Measurements from ENCODE around the gene DMRT1.
"Not testable (repeated sequence)": the region's sequence is repeated elsewhere in the genome, so short reads cannot be mapped to it uniquely, and the experiment has no call there.

DMRT1 gene

DNA sequence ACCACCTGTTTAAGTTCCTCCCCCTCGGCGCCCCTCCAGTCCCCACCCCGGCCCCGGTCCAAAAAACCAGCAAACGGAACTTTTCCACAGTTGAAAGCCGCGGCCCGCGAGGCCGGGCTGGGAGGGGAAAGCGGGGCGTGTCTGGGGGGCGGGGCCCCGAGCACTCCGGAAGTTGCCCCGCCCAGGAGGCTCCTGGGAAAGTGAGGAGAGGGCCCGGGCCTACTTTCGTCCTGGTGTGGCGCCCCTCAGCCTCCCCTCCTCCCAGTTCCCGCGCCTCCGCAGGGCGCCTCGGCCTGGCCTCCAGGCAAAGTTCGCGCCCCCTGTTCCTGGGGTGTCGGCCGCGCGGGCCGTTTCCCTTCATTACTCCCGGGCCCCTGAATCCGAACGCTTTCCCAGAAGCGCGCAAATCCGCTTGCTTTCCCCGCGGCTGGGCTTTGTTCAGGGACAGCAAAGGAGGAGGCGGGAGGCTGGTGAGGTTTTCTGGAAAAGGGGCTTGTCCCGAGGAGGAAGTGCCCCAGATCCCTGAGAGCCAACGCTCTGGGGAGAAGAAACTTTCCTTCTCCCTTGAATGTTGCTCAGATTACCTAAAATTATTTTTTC lies 130.5 kb downstream of the DMRT1 start:
- no peak for DNase-seq (ENCODE audit: low read depth)

DNA sequence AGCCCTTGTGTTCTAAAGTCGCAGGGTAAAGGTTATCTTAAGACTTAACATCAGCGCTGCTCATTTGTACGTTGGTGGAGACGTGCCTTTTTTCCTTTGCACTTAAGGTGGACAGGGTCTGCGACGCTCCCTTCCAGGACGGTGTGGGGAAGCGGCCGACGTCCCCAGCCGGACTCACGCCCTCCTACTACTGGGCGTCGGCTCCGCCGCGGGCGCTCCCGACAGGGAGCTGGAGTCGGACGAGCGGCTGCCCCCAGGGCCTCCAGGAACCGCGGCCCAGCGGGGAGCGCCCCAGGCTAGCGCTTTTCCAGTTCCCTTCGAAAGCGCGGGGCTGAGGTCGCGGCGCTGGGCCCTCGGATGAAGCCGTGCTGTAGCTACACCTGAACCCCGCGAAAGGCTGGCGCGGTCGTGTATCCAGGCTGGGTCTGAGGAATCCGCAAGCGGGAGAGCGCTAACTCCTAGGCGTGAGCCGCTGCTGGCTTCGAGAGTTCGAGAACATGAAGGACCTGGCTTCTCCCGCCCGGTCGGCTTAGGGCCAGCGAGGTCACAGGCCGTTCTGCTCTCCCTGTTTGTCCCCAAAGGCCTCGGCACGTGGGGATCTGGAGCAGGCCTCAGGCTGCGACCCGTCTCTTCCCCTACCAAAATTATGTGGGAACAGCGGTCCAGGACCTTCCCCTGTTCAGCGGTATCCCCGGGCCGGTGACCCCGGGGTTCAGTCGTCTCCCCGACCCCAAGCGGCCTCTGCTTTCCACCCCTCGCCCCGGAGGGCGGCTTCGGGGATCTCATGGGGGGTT lies 131.2 kb downstream of the DMRT1 start:
- no peak for DNase-seq (ENCODE audit: low read depth)

DNA sequence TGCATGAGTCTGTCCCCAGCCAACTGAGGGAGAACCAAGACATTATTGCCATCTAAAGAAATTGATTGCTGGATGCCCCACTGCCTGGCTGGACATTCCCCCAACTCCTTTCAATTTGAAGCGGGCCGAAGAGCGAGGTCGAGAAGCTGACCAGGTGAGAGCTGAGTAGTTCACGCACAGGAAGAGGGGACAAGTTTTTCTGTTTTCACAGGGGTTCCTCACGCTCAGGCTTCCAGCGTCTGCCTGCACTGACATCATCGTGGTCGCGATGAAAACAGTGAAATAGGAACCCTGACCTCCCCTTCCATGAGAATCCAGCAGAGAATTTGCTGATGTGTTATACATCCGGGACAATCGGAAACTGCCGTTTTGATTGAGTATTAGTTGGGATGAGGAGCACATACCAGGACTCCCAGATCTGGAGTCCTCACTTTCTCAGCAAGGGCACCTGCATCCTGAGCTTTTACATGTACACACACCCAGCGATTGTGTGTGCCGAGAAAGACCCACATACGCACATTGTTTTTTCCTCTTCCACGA lies 131.9 kb downstream of the DMRT1 start:
- DNase-seq (ENCODE audit: low read depth), result no peak

DNA sequence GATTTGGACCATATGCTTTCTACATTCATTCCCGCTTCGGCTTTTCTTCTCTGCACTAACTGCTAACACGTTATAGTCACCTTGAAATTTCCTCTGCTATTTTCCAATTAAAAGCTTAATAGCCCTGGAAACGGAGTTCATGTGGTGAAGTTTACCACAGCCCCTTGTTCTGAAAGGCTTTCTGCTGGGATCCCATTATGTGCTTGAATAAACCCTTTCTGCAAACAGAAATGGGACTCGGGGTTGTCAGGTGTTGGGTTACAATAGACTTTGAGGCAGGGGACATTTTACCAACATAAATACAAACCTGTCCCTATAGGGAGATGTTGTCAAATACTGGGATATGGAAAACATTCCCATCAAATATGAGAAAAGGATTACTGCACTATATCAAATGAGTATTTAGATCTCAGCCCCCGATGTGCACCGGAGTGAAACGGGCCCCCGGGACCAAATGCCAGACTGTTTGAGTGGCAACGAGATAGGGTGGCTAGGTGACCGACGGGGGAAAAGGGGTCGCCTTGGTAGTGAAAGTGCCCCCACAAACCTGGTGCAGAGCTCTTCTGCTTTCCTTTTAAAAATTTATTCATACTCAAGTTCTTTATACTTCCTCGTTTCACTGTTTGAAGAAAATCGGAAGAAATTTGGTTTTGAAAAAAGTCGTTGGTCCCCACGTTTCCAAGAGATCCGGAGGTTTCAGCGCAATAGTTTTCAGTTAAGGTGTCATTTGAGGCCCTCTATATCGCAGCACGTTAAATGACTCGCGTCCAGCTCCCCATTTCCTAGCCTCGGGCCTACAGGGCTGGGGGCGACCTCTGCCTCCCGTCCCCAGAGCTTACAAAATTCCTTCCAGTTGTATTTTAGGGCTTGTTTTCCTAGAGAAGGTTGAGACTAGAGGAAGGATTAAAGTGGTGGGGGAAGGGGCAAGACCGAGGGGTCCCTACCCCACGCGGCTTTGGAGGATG lies 132.8 kb downstream of the DMRT1 start:
- DNase-seq (ENCODE audit: low read depth), result no peak

DNA sequence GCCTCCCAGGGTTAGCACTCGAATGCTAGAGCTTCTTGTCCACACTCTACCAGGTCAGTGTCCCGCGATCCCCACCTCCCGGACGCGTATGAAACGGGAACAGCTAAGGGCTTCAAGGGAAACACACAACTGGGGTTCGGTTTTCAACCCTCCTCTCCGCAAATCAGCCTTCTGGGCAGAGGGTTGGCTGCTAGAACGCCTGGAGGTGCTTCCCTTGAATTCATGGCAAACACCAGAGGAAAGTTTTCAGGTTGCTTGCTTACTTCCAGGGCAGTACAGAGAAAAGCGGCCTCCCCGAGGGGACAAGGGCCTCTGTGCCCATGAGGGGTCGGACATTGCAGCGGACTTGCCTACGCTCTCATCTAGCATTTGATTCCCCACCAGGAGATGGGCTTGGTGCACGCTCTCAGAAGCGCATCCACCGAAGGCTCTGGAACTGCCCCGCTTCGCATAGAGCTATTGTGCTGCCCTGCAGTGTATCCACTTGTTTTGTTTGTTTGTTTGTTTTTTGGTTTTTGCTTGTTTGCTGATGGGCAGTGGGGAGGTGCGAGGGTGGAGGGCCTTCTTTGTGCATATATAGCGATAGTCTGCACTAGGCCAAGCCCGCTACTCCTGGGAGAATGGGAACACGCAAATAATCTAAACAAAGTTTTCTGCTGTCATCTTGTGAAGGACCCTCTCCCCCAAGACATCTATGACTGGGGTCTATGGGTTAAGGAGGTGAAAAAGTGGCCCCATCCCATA lies 133.7 kb downstream of the DMRT1 start:
- no peak for DNase-seq (ENCODE audit: low read depth)

DNA sequence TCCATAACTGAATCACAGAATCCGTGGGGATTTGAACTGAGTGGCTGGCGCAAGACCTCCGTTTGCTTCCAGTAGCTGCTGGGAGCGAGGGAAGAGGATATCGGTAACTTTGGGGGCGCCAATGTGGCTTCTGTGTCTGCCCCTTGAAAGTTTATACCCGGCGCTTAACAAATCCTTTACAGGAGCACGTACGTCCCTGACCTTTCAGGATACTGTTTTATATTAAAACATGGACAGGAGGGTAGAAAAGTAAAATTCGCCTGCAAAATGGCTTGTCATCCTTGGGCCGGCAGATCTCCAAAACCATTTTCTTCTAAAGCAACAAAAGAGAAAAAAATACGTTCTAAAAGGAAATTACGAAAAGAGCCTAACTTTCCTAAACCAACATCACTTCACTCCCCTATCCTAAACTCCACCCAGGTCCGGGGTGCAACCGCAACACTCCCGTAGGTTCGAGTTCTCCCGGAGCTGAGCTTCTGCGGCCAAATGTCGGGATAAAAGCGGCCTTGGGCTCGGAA lies 134.3 kb downstream of the DMRT1 start:
- DNase-seq (ENCODE audit: low read depth), result no peak

DNA sequence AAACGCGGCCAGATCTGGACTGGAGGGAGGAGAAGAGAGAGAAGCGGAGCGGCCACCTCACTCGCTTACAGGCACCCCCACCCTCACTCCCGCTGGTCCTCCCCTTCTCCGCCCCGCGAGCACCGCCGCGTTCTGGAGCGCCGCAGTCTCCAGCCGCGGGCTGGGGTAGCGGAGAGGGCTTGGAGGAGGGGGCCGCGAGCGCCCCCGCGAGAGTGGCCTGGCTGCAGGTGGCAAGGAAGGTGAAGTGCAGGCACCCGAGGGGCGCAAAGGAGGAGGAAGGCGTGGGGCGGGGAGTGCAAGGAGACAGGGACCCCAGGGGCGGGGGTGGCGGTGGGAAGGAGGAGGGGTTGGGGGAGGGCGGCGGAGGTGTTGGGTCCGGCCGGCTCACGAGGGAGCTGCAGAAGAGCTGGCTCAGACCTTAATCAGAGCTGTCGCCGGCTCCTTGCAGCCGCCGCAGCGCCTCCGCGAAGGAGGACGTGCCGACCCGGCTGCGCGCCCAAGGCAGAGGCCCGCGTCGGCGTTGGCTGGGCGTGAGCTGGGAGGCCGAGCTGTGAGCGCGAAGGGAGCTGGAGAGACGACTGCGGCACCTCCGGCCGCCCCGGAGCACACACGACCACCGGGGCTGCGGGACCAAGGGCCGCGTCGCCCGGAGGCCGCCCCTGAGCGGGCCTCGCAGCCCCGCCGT lies 134.9 kb downstream of the DMRT1 start, which contains the start of gene DMRT3:
DMRT3 (plus strand) TSS at position 398 of the 685 bp plus-strand sequence. CDS start 347 bp downstream, outside the sequence.
- DNase-seq (ENCODE audit: low read depth), result no peak

DNA sequence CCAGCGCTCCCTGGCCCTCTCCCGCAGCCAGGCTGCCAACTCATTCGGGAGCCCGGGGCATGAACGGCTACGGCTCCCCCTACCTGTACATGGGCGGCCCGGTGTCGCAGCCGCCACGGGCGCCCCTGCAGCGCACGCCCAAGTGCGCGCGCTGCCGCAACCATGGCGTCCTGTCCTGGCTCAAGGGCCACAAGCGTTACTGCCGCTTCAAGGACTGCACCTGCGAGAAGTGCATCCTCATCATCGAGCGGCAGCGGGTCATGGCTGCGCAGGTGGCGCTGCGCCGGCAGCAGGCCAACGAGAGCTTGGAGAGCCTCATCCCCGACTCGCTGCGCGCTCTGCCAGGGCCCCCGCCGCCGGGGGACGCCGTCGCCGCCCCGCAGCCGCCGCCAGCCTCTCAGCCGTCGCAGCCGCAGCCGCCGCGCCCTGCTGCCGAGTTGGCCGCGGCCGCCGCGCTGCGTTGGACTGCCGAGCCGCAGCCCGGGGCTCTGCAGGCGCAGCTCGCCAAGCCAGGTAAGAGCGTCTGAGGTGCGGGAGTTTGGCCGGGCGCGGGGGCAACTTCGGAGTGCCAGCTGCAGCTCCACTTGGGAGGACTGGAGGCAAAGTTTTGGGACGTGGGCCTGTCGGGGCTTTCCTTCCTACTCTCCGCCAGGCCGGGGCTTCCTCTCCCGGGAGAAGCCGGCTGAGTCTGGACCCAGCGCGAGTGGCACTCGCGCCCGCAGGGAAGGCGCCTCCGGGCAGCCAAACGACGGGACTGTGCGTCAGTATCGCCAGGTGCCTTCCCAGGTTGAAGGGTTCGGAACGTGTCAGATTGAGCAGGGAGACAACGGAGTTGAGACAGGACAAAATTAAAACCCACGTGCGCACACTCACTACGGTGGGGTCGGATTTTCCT lies 135.7 kb downstream of the DMRT1 start:
- no peak for DNase-seq (ENCODE audit: low read depth)

DNA sequence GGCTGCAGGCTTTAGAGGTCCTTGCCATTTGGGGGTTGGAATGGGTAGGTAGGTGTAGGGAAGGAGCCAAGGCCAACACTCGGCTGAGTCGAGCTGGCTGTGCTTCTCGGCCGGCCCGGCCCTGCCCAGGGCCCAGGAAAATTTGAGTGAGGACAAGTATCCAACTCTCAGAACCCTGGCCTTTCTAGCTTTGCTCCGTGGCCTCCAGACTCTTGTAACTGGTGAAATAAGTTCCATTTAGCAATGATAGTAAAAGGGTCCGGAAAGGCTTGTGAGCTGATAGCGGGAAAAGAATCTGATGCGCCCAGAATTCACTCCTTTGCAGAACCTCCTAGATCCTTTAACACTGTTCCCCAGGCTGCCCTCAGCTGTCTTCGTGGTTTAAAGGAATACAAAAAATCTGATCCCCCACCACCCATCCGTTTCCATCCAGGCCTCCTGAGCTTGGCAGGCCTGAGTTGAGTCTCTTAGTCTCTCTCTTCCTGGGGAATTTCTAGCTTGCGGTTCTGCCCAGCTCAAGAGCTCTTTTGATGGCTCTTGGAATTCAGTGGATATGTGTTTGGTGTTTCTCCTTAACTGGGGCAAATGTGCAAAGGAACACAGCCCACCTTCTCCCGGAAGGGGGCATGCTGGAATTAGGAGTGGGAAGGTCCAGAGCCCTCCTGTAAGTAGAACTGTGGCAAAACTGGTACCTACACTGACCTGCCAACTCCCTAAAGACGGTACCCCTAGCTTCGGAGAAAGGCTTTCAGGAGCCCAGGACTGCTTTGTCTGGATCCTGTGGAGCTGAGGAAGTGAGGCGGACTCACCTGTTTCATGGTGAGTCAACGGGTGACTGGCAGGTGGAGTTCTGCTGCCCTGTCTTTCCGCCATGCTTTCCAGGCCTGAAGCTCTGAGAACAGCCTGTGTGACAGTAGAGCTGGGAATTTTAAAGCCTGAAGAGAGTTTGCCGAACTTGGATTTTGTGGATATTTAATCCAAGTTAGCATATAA lies 136.6 kb downstream of the DMRT1 start:
- no peak for DNase-seq (ENCODE audit: low read depth)

DNA sequence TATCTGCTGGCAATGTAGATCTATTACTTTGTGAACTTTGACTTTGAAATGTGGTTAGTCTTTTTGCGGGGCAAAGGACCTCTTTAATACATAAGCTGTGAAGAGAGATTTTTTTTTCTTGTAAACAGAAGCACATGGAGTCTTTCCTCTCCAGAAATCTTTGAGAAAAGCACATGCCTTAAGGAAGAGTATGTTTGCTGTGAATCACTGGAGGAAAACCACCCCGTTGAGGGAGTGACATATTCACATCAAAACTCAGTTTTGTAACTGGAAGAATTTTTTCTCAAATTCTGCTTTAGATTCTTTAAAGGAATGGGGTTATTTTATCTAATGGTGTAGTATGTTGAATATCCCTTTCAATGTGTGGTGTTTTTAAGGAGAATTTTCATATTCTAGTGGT lies 138.5 kb downstream of the DMRT1 start:
- DNase-seq (ENCODE audit: low read depth), result no peak

DNA sequence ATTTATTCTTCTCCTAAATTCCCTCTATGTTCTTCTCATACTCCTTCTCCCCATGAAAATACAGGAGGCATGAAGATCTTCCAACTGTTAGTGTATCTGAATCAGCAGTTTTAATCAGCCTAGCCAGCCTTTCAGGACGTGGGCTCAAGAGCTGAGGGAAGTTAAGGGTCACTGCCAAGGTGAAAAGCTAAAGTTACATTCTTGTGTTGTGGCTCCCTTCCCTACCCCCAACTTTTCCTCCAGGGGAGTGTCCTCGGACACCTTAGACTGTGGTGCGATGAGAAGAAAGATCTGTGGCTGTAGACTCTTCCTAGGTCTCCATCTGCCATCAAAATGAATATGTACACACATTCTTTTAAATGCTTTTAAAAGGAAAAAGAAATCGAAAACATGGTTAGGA lies 139.1 kb downstream of the DMRT1 start:
- DNase-seq (ENCODE audit: low read depth), result no peak

DNA sequence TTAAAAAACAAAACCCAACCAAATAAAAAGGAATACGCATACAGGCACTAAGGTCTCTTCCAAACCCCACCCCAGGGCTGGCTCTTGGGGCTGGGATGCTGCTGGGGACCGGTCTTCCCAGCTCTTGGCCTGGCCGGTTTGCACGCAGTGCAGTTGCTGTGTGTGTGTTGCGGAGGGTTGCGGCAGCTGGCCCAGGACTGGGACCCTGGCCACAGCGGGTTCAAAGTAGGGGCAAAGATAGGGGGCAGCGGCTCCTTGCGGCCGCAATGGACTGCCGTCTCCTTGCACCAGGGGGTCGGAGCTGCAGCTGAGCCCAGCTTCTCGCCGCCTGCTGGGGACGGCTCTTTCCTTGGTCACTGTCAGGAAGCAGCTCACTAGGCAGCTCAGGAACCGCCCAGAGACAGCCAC lies 140.0 kb downstream of the DMRT1 start:
- no peak for DNase-seq (ENCODE audit: low read depth)

DNA sequence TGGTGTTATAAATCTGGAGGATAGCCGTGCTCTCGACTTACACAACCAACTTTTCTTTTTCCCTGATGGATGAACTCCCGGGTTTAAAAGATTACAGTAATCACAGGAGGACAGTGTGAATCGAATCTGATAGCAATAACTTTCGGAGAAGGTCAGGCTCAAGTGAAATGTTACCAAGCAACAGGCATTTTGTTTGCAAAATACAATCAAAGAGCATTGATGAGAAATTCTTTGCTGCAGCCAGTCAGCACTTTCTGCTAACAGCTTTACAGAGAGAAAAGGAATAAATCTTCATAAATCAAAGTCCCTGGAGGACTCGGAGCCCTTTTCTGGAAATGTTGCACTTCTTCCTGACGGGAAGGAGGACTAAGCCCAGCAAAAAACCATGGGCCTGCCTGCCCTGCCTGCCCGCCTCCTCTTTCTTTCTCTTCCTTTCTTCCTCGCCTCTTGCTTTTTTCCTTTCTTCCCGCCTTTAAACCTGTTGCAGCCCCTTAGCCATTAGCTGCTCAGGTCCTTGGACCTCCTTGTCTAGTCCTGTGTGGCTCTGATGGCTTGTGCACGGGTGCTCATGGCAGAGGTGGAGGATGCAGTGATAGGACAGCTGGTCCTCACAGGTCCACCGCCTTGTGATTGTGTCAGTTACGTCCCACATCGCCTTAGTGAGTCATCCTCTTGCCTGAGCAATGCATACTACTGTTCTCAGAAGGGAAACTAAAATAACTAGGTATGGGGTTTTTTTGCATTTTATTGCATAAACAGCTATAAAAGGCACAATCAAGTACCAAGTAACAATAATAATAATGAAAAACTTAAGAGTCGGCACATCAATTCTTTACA lies 141.1 kb downstream of the DMRT1 start:
- DNase-seq (ENCODE audit: low read depth), result no peak

DNA sequence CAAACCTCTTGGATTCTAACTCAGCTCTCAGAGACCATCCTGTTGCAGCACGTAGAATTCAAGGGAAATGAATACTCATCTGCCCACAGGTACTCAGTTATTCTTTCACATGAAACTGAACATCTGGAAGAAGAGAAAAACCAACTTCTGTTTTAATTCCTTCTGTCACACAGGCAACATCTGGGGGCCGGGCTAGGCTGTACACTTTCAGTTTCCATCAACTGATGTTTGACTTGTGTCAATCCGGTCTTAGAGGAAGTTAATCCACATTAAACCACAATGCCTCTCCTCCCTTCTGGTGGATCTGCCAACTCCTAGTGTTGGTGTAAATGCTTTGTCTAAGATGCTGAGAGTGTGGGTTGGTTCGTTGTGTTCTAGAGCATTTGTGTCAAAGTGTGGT lies 152.5 kb downstream of the DMRT1 start:
- DNase-seq (ENCODE audit: low read depth), result no peak

DNA sequence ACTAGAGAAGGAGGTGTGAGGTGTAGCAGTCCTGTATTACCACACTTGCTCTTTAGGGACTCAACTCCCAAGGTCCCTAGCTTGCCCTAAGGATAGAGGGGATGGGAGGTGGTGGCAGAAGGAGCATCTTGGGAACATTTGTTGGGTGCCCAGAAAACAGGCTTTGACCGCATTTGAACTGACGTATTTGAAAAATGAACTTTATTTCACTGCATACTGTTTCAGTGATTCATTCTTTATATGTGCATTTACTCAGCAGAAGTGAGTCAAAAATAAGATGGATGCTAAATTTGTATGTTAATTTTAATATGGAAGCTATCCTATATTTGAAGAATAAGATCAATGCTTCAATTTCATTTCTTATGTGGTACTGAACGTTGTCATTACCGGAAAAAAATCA lies 153.7 kb downstream of the DMRT1 start:
- no peak for DNase-seq (ENCODE audit: low read depth)

DNA sequence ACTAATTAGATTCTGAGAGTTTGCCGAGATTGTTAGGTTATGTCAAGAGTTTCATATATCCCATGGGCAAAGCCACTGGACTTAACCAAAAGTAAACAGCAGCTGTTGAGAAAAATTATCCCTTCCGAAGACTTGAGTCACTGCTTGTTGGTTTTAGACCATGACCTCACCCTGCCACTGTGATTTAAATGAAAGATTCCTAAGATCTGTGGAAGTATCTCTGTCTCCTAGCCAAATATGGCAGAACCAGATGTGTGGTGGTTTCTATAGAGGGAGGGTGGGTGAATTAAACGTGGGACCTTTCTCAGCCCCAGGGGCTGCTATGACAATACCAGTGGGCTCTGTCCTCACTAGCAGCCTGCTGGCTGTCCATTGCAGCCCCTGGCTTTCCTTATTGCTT lies 154.3 kb downstream of the DMRT1 start:
- DNase-seq (ENCODE audit: low read depth), result peak; percentile 3

DNA sequence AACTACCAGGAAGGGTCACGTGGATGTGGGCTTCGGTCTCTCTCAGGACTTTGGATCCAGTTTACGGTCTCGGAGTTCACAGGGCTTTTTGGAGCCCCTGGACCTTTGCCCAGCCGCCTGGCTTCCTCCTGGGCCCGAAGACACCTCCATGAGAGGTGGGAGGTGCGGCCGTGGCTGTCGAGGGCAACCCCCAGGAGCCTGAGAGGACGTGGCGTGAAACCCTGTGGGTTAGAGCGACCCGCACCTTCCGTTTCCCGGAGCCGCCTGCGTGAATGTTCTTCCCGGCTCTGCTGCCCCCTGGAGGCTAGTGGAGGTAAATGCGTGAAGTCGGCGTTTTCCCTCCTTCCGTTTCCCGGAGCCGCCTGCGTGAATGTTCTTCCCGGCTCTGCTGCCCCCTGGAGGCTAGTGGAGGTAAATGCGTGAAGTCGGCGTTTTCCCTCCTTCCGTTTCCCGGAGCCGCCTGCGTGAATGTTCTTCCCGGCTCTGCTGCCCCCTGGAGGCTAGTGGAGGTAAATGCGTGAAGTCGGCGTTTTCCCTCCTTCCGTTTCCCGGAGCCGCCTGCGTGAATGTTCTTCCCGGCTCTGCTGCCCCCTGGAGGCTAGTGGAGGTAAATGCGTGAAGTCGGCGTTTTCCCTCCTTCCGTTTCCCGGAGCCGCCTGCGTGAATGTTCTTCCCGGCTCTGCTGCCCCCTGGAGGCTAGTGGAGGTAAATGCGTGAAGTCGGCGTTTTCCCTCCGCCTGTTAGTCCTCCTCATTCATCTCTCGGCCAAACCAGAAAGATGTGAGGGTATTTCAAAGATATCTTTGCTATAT lies 157.0 kb downstream of the DMRT1 start:
- not testable (repeated sequence) for DNase-seq (ENCODE audit: low read depth)
